Endothelial cell of umbilical vein (primary cell): Measurements from ENCODE around the gene DYNC1LI2. TPM values are rescaled to one million over a fixed set of nuclear protein-coding genes. Genes with fewer than 3 reads are reported as not detected.

Experiments
- BruUV-seq: library from RNA; stranded (reverse); fragments of 400-500 nt; replicated peaks from 2 replicates; lab custom pipeline; 2021; lab: Mats Ljungman, UMichigan
- CTCF ChIA-PET: fragments of 300-600, 350-600 bp; sonication (Branson Sonifier 250); formaldehyde crosslinking; loops from one replicate; lab custom pipeline; 2021; ENCODE audit warnings: antibody characterized with exemption, inconsistent platforms; lab: Charles Lee
- POLR2A ChIA-PET: fragments of 300-600, 350-600 bp; sonication (Branson Sonifier 250); formaldehyde crosslinking; loops from one replicate; lab custom pipeline; 2021; ENCODE audit warnings: antibody characterized with exemption, inconsistent platforms; lab: Charles Lee
- DNase-seq: peaks from one replicate; pipeline ENCODE4 v3.0.0-alpha.2; 2011; ENCODE audit warnings: low read depth, low spot score
- FAIRE-seq: peaks from 2 replicates; lab custom pipeline; 2011; peaks lifted over from hg19 to GRCh38; lab: Jason Lieb, UNC
- H2AFZ ChIP-seq: 2 replicates; pipeline ENCODE4 v1.6.0; 2012; ENCODE audit warnings: low read depth, low read length, control low read depth, inconsistent platforms
- H3K27ac ChIP-seq: 2 replicates; pipeline ENCODE4 v1.5.1; 2011; ENCODE audit warnings: low read depth, mild to moderate bottlenecking, control low read depth, low read length, moderate library complexity; ENCODE audit not compliant: insufficient read depth
- H3K27me3 ChIP-seq, 2 experiments: 2 replicates each; pipeline versions ENCODE4 v1.6.0 to v1.6.1; 2011; ENCODE audit warnings: low read length in 2 of 2, mixed read lengths in 1 of 2; ENCODE audit not compliant: control insufficient read depth in 2 of 2, insufficient read depth in 2 of 2
- H3K36me3 ChIP-seq, 2 experiments: 2 replicates in 1 of 2; 3 replicates in 1 of 2; pipeline ENCODE4 v1.5.1; 2011; ENCODE audit warnings: low read length in 2 of 2, mild to moderate bottlenecking in 1 of 2, moderate library complexity in 1 of 2; ENCODE audit not compliant: control insufficient read depth in 2 of 2, insufficient read depth in 2 of 2; ENCODE audit errors: extremely low read depth in 1 of 2
- H3K4me1 ChIP-seq: 3 replicates; pipeline ENCODE4 v1.5.1; 2011; ENCODE audit warnings: mild to moderate bottlenecking, low read length; ENCODE audit not compliant: control insufficient read depth, insufficient read depth; ENCODE audit errors: extremely low read depth
- H3K4me2 ChIP-seq: 2 replicates; pipeline ENCODE4 v1.6.1; 2011; ENCODE audit warnings: low read length, control low read depth, mixed read lengths; ENCODE audit not compliant: insufficient read depth
- H3K4me3 ChIP-seq, 3 experiments: fragments of 200-600 bp in 1 of 3; sonication (generic), shearing (Covaris generic) in 1 of 3; replicated peaks in 1 of 3; 2 replicates each; pipeline ENCODE4 v1.5.1; 2011 to 2016; ENCODE audit warnings: control low read depth in 3 of 3, low read length in 3 of 3, mild to moderate bottlenecking in 2 of 3, inconsistent platforms in 1 of 3, low read depth in 1 of 3, moderate library complexity in 1 of 3; ENCODE audit not compliant: insufficient read depth in 1 of 3
- H3K79me2 ChIP-seq: 2 replicates; pipeline ENCODE4 v1.6.0; 2012; ENCODE audit warnings: low read length, inconsistent platforms; ENCODE audit not compliant: control insufficient read depth, insufficient read depth
- H3K9ac ChIP-seq: replicated peaks from 2 replicates; pipeline ENCODE3; 2011; ENCODE audit warnings: low read length, control low read depth; ENCODE audit not compliant: insufficient read depth; ENCODE audit errors: extremely low read depth
- H3K9me1 ChIP-seq: replicated peaks from 3 replicates; pipeline ENCODE4 v1.6.0; 2011; ENCODE audit warnings: mild to moderate bottlenecking, low read length; ENCODE audit not compliant: control insufficient read depth, insufficient read depth; ENCODE audit errors: extremely low read depth
- H3K9me3 ChIP-seq: replicated peaks from 2 replicates; pipeline ENCODE4 v1.5.1; 2012; ENCODE audit warnings: low read length, inconsistent platforms; ENCODE audit not compliant: control insufficient read depth, insufficient read depth
- H4K20me1 ChIP-seq: replicated peaks from 2 replicates; pipeline ENCODE3; 2011; ENCODE audit warnings: mild to moderate bottlenecking, low read length; ENCODE audit not compliant: control insufficient read depth, insufficient read depth; ENCODE audit errors: extremely low read depth
- FOS ChIP-seq: IDR thresholded peaks from 2 replicates; pipeline ENCODE4 v1.6.1; 2011; ENCODE audit warnings: mild to moderate bottlenecking, low read length, moderate library complexity, borderline replicate concordance; ENCODE audit not compliant: insufficient read depth
- GATA2 ChIP-seq: IDR thresholded peaks from 2 replicates; pipeline ENCODE4 v1.7.0; 2011; ENCODE audit warnings: low read depth, mild to moderate bottlenecking, moderate library complexity, mixed read lengths, low read length; ENCODE audit not compliant: insufficient read length, insufficient read depth
- MYC ChIP-seq: IDR thresholded peaks from one replicate; pipeline ENCODE4 v1.6.1; 2011; ENCODE audit warnings: mild to moderate bottlenecking, low read depth, low read length
- POLR2A ChIP-seq: IDR thresholded peaks from 2 replicates; pipeline ENCODE4 v1.6.1; 2012; ENCODE audit warnings: low read depth, mild to moderate bottlenecking, control low read depth, low read length
- POLR2AphosphoS5 ChIP-seq: IDR thresholded peaks from 2 replicates; pipeline ENCODE4 v1.6.1; 2012; ENCODE audit warnings: low read depth, mild to moderate bottlenecking, control low read depth, low read length, moderate library complexity; ENCODE audit not compliant: insufficient read depth
- dilution Hi-C: fragments of 300-500 bp; cut with MboI; formaldehyde crosslinking; loops from one replicate; pipeline ENCODE4 v1.15.0; 2019; ENCODE audit warnings: low sequenced_read_pairs; ENCODE audit not compliant: extremely low pct_ligation_motif_present
- intact Hi-C: fragments of 100-400 bp; cut with micrococcal nuclease; formaldehyde crosslinking; loops from one replicate; pipeline ENCODE4 v1.10.0; 2022
- polyA plus RNA-seq, 4 experiments: library from polyadenylated mRNA; depleted of rRNA in 3 of 4; stranded (reverse) in 3 of 4; unstranded in 1 of 4; fragments of >200 nt; gene quantifications; 2 replicates each; pipeline versions ENCODE4 v1.2.1 to v1.2.3, GENCODE V29; 2011 to 2012; ENCODE audit warnings: missing spikeins in 1 of 4
- total RNA-seq: library from RNA; stranded (reverse); gene quantifications from 2 replicates; pipeline ENCODE4 v1.2.3, GENCODE V29; 2021
- TF ChIP-seq, protein P1 (sequence below), 2 donors: IDR thresholded peaks; 1 replicate in 1 of 2; 2 replicates in 1 of 2; pipeline ENCODE4 v1.5.1; 2011; ENCODE audit warnings: low read length in 2 of 2, mild to moderate bottlenecking in 2 of 2, moderate library complexity in 2 of 2, control low read depth in 1 of 2, inconsistent platforms in 1 of 2, low read depth in 1 of 2; ENCODE audit not compliant: insufficient read depth in 1 of 2; ENCODE audit errors: extremely low read depth in 1 of 2
- TF ChIP-seq, protein P2 (sequence below): IDR thresholded peaks from 2 replicates; pipeline ENCODE4 v1.6.1; 2011; ENCODE audit not compliant: insufficient read depth, insufficient read length

Gene DYNC1LI2
- total and polyA plus RNA-seq, 2 donors (not counting 3 experiments of a cell fraction or from before 2014, with no cell fraction given) = 110 to 159 TPM

DNA sequence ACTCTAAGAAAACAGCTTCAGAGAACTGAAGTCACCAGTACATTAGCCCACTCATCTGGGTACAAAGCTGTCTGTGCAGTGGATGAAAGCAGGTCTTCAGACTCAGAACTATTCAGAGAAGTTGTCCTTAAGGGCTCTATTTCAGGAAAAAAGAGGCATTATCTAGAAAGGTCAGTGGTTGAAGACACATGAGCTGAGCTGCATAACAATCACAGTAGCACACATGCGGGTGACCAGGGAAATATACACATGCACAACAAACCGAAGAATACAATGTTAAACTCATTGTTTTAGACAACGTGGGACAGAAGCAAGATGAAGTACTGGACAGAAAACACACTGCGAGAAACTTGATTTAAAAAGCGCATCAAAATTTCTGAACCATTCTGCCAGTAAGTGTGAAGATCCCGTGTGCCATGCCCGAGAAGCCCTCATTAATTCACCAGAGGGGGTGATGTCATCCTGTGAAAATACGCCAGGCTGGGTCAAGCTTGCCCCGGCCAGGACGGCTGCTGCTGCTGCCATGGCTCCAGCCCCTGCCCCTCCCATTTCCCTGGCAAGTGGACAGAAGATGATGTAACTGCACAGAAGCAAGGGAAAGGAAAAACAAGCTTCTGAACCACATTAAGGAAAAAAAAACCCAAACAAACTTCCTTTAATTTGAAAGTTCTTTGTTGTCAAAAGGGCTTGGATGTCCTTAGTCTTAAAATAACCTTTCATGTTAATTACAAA is 10.1 kb downstream of the DYNC1LI2 start:
- intact Hi-C loops = loop anchor here (1.0 to 5.0 kb wide), 5 partner anchors 10 to 334 kb away; partner anchors contain the start of gene DYNC1LI2
- Histone ChIP-seq H3K9me3 (no peaks in the 10 kb centered on the region), H3K27ac (peak overlapping the region; percentile 97), H3K9ac (peak overlapping the region; percentile 91), H3K4me2 (peak overlapping the region; percentile 68), H2AFZ (peak overlapping the region; percentile 19), H4K20me1 (no peaks in the 10 kb centered on the region), H3K27me3 (no peaks in the 10 kb centered on the region), H3K4me3 (peak overlapping the region in 1 of 3 experiments; percentile 42), H3K36me3 (peaks cover 14 to 21% of the 10 kb centered on the region in 2 experiments), H3K4me1 (peaks cover 34% of the 10 kb centered on the region), H3K79me2 (peaks cover 57% of the 10 kb centered on the region), H3K9me1 (no peaks in the 10 kb centered on the region)
- TF ChIP-seq, protein P1, sequence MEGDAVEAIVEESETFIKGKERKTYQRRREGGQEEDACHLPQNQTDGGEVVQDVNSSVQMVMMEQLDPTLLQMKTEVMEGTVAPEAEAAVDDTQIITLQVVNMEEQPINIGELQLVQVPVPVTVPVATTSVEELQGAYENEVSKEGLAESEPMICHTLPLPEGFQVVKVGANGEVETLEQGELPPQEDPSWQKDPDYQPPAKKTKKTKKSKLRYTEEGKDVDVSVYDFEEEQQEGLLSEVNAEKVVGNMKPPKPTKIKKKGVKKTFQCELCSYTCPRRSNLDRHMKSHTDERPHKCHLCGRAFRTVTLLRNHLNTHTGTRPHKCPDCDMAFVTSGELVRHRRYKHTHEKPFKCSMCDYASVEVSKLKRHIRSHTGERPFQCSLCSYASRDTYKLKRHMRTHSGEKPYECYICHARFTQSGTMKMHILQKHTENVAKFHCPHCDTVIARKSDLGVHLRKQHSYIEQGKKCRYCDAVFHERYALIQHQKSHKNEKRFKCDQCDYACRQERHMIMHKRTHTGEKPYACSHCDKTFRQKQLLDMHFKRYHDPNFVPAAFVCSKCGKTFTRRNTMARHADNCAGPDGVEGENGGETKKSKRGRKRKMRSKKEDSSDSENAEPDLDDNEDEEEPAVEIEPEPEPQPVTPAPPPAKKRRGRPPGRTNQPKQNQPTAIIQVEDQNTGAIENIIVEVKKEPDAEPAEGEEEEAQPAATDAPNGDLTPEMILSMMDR (IDR thresholded peaks at IDR 0.05; ENCODE audit: extremely low read depth in 1 of 2, insufficient read depth in 1 of 2, low read depth in 1 of 2, low read length in 2 of 2) = no peak
- TF ChIP-seq POLR2A (no peak), MYC (no peak), FOS (peak; percentile 18), POLR2AphosphoS5 (peak; percentile 61), GATA2 (no peak)
- TF ChIP-seq, protein P2, sequence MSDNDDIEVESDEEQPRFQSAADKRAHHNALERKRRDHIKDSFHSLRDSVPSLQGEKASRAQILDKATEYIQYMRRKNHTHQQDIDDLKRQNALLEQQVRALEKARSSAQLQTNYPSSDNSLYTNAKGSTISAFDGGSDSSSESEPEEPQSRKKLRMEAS = no peak
- dilution Hi-C loops = no loop called here
- peak; percentile 97 for FAIRE-seq
- peak; percentile 99 for DNase-seq
- POLR2A ChIA-PET = interaction anchor here (0.6 to 1.0 kb wide), 7 partner anchors 9 to 124 kb away, joined by 3 to 11 read pairs (median 4); partner anchors contain the start of genes DYNC1LI2 and NAE1
- TSS peak; percentile 45 for BruUV-seq
- CTCF ChIA-PET = interaction anchor here (0.8 to 4.3 kb wide), 19 partner anchors 10 to 133 kb away, joined by 3 to 69 read pairs (median 7); partner anchors contain the start of genes DYNC1LI2 and NAE1
